HG02678 (cell line): ENCODE measurements around the gene SUGCT.

Experiments used
- ATAC-seq: cut with Tn5 transposase; IDR thresholded peaks from one replicate; pipeline ENCODE4 v1.9.1; 2021; ENCODE audit warnings: mild to moderate bottlenecking, moderate library complexity; ENCODE audit not compliant: unreplicated experiment

The SUGCT gene

GRCh38 chr7:40507166-40507565 lies 372.4 kb downstream of the SUGCT start:
- ATAC-seq, result no peak

- ATAC-seq, result no peak
Measured at GRCh38 chr7:40509287-40509996, 374.6 kb downstream of the SUGCT start.

GRCh38 chr7:40516376-40516775 lies 381.6 kb downstream of the SUGCT start:
- ATAC-seq, result no peak

- no peak for ATAC-seq
Measured at GRCh38 chr7:40519009-40519408, 384.2 kb downstream of the SUGCT start.

- no peak for ATAC-seq
Measured at GRCh38 chr7:40520986-40521738, 386.4 kb downstream of the SUGCT start.

GRCh38 chr7:40525764-40526163 lies 391.0 kb downstream of the SUGCT start:
- no peak for ATAC-seq

- ATAC-seq, result no peak
Measured at GRCh38 chr7:40526951-40527715, 392.3 kb downstream of the SUGCT start.

GRCh38 chr7:40527723-40528122 lies 392.9 kb downstream of the SUGCT start:
- no peak for ATAC-seq

GRCh38 chr7:40530292-40530691 lies 395.5 kb downstream of the SUGCT start:
- ATAC-seq, result no peak

- no peak for ATAC-seq
Measured at GRCh38 chr7:40531956-40532355, 397.2 kb downstream of the SUGCT start.

- no peak for ATAC-seq
Measured at GRCh38 chr7:40535678-40536077, 400.9 kb downstream of the SUGCT start.

GRCh38 chr7:40536421-40536820 lies 401.6 kb downstream of the SUGCT start:
- ATAC-seq, result no peak

- ATAC-seq, result no peak
Measured at GRCh38 chr7:40538281-40538680, 403.5 kb downstream of the SUGCT start.

- ATAC-seq, result no peak
Measured at GRCh38 chr7:40541336-40541735, 406.5 kb downstream of the SUGCT start.

- ATAC-seq, result no peak
Measured at GRCh38 chr7:40542982-40543741, 408.4 kb downstream of the SUGCT start.

GRCh38 chr7:40544221-40544723 lies 409.5 kb downstream of the SUGCT start:
- no peak for ATAC-seq

- ATAC-seq, result no peak
Measured at GRCh38 chr7:40544871-40545303, 410.1 kb downstream of the SUGCT start.

- no peak for ATAC-seq
Measured at GRCh38 chr7:40545739-40546138, 410.9 kb downstream of the SUGCT start.

- no peak for ATAC-seq
Measured at GRCh38 chr7:40546616-40547501, 412.1 kb downstream of the SUGCT start.
